Lower leg skin (tissue), 4 donors: ENCODE data around the gene MDM4. TPM values are rescaled to one million over a fixed set of nuclear protein-coding genes. Genes with fewer than 3 reads are reported as not detected.

Source experiments
- DNase-seq, 2 donors: peaks; one replicate each; pipeline ENCODE4 v3.0.0-alpha.2; 2019; ENCODE audit warnings: low spot score in 2 of 2
- H3K4me3 ChIP-seq: fragments of 200-600 bp; sonication (generic); 2 replicates; pipeline ENCODE4 v1.5.1; 2017; ENCODE audit warnings: mild to moderate bottlenecking, low read depth; ENCODE audit not compliant: poor library complexity, severe bottlenecking
- POLR2A ChIP-seq, 2 donors: fragments of 450-650 bp; IDR thresholded peaks; one replicate each; pipeline ENCODE4 v1.6.1; 2016 to 2017; ENCODE audit warnings: antibody characterized with exemption in 2 of 2, mild to moderate bottlenecking in 1 of 2, moderate library complexity in 1 of 2
- WGBS, 2 donors: methylation state at CpG; one replicate each; pipeline ENCODE4 v1.1.5; 2018; 5-methylcytosine and 5-hydroxymethylcytosine counted together
- intact Hi-C: fragments of 100-400 bp; cut with DNase I; formaldehyde crosslinking; loops from one replicate; pipeline ENCODE4 v1.15.0; 2023; ENCODE audit warnings: low total_unique reads
- total RNA-seq, 4 donors: library from RNA; depleted of rRNA; stranded (reverse); fragments of >200 nt; gene quantifications; one replicate each; pipeline ENCODE4 v1.1.0, GENCODE V29; 2016
- TF ChIP-seq, protein P1 (sequence below), 3 donors: fragments of 450-650 bp; IDR thresholded peaks; one replicate each; pipeline ENCODE4 v1.5.1; 2016; ENCODE audit warnings: antibody characterized with exemption in 3 of 3, mild to moderate bottlenecking in 3 of 3, moderate library complexity in 2 of 3

Gene MDM4
- total RNA-seq, 4 donors from 2014 or later: 32.4 to 89.0 (median 43.0) TPM

DNA sequence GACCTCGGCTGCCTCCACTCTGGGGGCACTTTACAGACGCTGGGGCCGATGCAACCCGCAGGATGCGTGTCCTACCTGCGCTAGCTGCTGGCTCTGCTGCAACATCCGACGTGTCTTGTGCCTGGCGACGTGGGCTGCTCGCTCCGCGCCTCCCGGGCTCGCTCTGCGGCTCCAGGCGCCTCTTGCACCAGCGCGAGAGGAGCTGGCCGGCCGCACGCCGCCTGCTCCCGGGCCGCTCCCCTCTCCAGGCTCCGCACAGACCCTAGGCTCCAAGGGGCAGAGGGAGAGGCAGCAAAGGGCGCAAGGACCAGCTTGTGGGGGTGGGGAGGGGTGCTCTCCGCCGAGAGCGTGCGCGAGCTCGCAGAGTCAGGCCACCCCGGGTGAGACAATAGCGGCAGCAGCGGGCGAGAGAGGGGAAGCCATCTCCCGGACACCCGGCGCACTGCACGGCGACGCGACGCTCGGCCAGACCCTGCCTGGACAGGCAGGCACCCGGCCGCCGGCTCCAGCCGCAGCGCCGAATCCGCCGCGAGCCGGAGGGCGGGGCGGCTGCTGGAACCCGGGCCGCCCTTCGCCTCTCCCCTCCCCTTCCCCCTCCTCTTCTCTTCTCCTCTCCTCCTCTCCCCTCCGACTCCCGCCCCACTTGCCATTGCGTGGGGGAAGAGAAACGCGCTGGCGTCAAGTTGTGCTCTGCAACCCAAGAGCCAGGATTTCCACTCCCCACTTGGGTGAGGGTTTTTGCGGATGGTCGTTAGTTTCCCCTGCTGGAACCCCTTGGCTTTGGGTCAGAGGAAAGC is 21.7 kb upstream of the MDM4 start, which contains the start of gene PIK3C2B:
Gene PIK3C2B (minus strand): TSS at position 525 of the 797 bp plus-strand sequence. CDS start 25,003 bp downstream, outside the sequence.
- intact Hi-C loops: loop anchor here (5.0 kb wide), 1 partner anchor 62 kb away; no protein-coding TSS in a partner anchor
- 0% methylated on average over 56 to 60 of the region's 69 CpGs for WGBS, 2 donors
- TF ChIP-seq POLR2A (IDR thresholded peaks at IDR 0.05): no peak
- TF ChIP-seq, protein P1, sequence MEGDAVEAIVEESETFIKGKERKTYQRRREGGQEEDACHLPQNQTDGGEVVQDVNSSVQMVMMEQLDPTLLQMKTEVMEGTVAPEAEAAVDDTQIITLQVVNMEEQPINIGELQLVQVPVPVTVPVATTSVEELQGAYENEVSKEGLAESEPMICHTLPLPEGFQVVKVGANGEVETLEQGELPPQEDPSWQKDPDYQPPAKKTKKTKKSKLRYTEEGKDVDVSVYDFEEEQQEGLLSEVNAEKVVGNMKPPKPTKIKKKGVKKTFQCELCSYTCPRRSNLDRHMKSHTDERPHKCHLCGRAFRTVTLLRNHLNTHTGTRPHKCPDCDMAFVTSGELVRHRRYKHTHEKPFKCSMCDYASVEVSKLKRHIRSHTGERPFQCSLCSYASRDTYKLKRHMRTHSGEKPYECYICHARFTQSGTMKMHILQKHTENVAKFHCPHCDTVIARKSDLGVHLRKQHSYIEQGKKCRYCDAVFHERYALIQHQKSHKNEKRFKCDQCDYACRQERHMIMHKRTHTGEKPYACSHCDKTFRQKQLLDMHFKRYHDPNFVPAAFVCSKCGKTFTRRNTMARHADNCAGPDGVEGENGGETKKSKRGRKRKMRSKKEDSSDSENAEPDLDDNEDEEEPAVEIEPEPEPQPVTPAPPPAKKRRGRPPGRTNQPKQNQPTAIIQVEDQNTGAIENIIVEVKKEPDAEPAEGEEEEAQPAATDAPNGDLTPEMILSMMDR (IDR thresholded peaks at IDR 0.05): peak in 1 of 3 donors; percentile 33
- DNase-seq: peak; percentile 62 to 95
- H3K4me3 ChIP-seq: peak within 1 kb of the TSS; percentile 75

DNA sequence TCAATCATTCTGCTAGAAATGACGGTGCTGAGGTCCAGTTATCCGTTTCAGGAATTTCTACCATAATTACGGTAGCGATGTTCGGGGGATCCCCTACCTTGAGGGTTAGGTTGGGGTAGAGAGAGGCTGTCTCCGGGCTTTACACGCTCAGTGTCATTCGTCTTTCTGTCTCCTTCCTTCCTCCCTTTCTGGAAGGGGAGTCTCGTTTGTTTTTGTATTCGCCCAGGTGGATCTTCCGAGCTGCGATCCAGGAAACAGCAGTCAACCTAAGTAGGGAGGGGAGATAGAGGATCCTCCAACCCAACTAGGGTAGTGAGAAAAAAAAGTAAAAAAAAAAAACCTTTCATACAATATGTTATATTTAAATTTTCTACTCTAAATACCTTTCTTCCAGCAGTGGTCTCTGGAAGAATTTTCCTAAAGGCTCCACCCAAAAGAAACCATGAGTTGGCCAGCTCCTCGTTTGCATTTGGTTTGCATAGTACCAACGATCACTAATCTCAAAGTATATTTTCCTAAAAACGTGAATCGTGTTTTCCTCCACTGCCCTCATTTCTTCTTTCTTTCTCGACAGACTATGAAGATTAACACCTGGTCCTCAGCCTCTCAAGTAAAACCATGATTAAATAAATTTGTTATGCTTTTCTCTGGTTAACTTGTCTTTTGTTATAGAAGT is 21.0 kb upstream of the MDM4 start:
- TF ChIP-seq, protein P1 (IDR thresholded peaks at IDR 0.05): no peak
- no peak for TF ChIP-seq POLR2A (IDR thresholded peaks at IDR 0.05)
- 5 to 6% methylated on average over 17 of the region's 17 CpGs for WGBS, 2 donors
- intact Hi-C loops: loop anchor here (5.0 kb wide), 1 partner anchor 63 kb away; no protein-coding TSS in a partner anchor
- peak overlapping the region; percentile 75 for H3K4me3 ChIP-seq
- no peak for DNase-seq

DNA sequence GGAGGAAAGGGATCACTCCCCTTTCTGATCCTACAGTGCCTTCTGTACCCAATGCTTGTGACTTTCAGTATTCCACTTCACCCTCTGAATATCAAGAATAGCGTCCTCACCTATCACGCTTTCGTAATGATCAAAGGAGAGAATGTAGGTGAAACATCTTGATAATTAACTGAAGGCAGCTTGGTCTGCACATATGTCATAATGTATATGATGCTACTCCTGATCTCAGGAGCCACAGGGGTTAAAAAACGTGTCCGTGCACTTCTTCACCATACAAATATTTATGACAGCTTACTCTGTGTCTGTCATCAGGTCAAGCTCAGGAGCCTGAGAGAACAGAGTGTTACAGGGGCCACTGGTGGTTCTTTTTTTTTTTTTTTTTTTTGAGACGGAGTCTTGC is 20.4 kb upstream of the MDM4 start:
- no peak overlapping the region for H3K4me3 ChIP-seq
- intact Hi-C loops: loop anchor here (5.0 kb wide), 1 partner anchor 63 kb away; no protein-coding TSS in a partner anchor
- no peak for TF ChIP-seq POLR2A (IDR thresholded peaks at IDR 0.05)
- TF ChIP-seq, protein P1 (IDR thresholded peaks at IDR 0.05): no peak
- DNase-seq: no peak
- WGBS, 2 donors: 51 to 58% methylated on average over 6 of the region's 6 CpGs

DNA sequence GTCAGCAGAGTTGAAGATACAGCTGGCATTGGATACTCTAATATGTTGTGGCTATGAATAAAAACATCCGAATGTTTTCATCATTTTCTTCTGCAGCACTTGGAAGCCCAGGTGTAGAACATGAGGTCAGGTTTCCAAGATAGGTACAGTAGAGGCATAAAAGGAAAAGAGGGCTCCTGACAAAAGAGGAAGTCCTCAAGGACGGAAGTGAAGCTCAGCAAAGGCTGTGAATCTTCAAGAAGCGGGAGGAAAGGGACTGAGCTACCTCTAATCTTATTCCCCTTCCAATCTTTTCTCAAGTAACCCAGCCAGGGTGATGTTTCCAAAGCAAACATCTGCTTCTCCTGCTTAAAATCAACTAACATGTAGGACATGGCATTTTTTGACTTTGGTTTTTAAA is 17.2 kb upstream of the MDM4 start:
- DNase-seq: no peak
- TF ChIP-seq, protein P1 (IDR thresholded peaks at IDR 0.05): no peak
- TF ChIP-seq POLR2A (IDR thresholded peaks at IDR 0.05): no peak
- no peak overlapping the region for H3K4me3 ChIP-seq
- 74 to 79% methylated on average over 3 of the region's 3 CpGs for WGBS, 2 donors
- intact Hi-C loops: loop anchor here (5.0 kb wide), 1 partner anchor 67 kb away; no protein-coding TSS in a partner anchor

DNA sequence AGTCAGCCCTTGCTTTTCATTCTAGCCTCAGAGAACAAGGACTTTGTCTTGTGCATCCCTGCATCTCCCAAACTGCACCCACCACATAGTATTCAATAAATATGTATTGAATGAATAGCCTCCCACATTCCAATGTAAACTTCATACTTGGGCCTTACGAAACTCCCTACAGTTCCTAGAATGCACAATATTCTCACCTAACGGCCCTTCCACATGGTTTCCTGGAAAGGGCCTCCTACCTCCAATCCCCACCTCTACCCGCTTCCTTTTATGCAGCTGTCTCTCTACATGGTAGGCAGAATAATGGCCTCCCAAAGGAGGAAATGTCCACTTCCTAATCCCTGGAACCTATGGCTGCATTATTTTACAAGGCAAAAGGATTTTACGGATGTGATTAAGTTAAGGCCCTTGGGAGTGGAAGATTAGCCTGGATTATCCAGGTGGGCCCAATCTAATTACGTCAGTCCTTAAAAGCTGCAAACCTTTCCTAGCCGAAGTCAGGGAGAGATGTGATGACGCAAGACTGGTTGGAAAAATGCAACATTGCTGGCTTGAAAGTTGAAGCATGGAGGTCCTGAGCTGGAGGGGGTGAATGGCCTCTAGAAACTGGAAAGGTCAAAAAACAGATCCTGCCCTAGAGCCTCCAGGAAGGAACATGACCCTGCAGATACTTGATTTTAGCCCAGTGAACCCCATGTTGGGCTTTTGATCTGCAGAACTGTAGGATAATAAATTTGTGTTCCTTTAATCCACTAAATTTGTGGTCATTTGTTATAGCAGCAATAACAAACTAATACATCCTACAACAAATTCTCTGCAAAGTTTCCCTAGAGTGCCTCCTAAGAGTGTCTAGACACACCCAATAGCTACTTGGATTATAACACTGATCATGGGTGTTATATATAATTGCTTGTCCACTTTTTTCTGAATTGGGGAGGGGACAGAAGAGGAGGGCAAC is 16.4 kb upstream of the MDM4 start:
- no peak for TF ChIP-seq POLR2A (IDR thresholded peaks at IDR 0.05)
- TF ChIP-seq, protein P1 (IDR thresholded peaks at IDR 0.05): no peak
- no peak for DNase-seq
- intact Hi-C loops: loop anchor here (5.0 kb wide), 1 partner anchor 67 kb away; no protein-coding TSS in a partner anchor
- H3K4me3 ChIP-seq: no peak overlapping the region
- 78 to 85% methylated on average over 7 of the region's 7 CpGs for WGBS, 2 donors
